ENCODE data around the gene IL25.

GRCh38 chr14:23371865-23372264 is 744 bp upstream of the IL25 start:
- TF ChIP-seq CTCF (IDR thresholded peaks at IDR 0.05 in 4 of 5, conservative IDR thresholded peaks at IDR 0.05 in 1 of 5) (no peak), POLR2A (IDR thresholded peaks at IDR 0.05) (no peak)

Measured in gastrocnemius medialis (tissue), 4 donors.